DND-41 (cell line): Measurements from ENCODE around the gene SPNS3.

Experiments
- EZH2 ChIP-seq: IDR thresholded peaks from 3 replicates; pipeline ENCODE4 v1.6.1; 2012; ENCODE audit warnings: borderline replicate concordance, low read depth, mild to moderate bottlenecking, moderate library complexity, low read length, inconsistent platforms; ENCODE audit not compliant: severe bottlenecking
- TF ChIP-seq, protein P1 (sequence below): IDR thresholded peaks from 2 replicates; pipeline ENCODE4 v1.5.1; 2012; ENCODE audit warnings: borderline replicate concordance, low read length, moderate library complexity, mild to moderate bottlenecking; ENCODE audit not compliant: poor library complexity, severe bottlenecking; ENCODE audit errors: extremely low read depth

DNA sequence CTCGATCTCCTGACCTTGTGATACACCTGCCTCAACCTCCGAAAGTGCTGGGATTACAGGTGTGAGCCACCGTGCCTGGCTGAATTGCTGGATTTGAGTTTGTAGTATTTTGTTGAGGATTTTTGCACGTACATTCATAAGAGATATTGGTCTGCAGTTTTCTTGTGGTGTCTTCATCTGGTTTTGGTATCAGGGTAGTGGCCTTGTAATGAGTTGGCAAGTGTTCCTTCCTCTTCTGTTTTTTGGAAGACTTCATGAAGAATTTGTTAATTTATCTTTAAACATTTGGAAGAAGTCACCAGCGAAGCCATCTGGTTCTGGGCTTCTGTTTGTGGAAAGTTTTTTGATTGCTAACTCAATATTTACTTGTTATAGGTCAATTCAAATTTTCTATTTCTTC is 26.9 kb downstream of the SPNS3 start:
- TF ChIP-seq, protein P1, sequence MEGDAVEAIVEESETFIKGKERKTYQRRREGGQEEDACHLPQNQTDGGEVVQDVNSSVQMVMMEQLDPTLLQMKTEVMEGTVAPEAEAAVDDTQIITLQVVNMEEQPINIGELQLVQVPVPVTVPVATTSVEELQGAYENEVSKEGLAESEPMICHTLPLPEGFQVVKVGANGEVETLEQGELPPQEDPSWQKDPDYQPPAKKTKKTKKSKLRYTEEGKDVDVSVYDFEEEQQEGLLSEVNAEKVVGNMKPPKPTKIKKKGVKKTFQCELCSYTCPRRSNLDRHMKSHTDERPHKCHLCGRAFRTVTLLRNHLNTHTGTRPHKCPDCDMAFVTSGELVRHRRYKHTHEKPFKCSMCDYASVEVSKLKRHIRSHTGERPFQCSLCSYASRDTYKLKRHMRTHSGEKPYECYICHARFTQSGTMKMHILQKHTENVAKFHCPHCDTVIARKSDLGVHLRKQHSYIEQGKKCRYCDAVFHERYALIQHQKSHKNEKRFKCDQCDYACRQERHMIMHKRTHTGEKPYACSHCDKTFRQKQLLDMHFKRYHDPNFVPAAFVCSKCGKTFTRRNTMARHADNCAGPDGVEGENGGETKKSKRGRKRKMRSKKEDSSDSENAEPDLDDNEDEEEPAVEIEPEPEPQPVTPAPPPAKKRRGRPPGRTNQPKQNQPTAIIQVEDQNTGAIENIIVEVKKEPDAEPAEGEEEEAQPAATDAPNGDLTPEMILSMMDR: no peak
- TF ChIP-seq EZH2: no peak
